ENCODE results near the gene ZNF724.

DNA sequence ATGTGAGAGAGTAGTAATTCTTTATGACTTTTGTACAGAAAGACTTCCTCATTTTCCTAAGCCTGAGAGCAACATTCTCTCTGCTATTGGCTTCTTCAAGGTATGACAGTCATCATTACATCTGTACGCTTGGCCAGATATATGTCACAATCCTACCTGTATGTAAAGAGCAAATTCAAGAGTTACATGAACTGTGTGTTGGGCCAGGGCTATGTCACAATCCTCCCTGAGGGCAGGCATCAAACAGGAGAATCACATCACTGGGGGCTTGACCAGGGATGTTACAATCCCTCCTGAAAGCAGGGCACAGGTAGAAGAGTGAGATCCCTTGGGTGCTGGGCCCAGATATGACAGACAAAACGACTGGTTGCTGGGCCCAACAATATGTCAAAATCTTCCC lies 9.8 kb upstream of the ZNF724 start:
- TF ChIP-seq CTCF (IDR thresholded peaks at IDR 0.05), result no peak
- TF ChIP-seq POLR2AphosphoS5 (IDR thresholded peaks at IDR 0.05), result no peak
- no peak for TF ChIP-seq POLR2A (IDR thresholded peaks at IDR 0.05)
- TF ChIP-seq EP300 (IDR thresholded peaks at IDR 0.05), result no peak
